Ammon's horn (tissue), 1 donor: ENCODE results near the gene RYR1.
A peak's percentile ranks its signal among the peaks of the same experiment; 100 is the strongest.
"Not testable (repeated sequence)": the region's sequence is repeated elsewhere in the genome, so short reads cannot be mapped to it uniquely, and the experiment has no call there.

Source experiments
- DNase-seq: peaks from one replicate; pipeline ENCODE4 v3.0.0-alpha.2; 2016; ENCODE audit warnings: low spot score

The RYR1 gene

GRCh38 chr19:38616265-38616664, 182.8 kb downstream of the RYR1 start:
- DNase-seq, result no peak

- no peak for DNase-seq
These were observed 183.8 kb downstream of the RYR1 start for GRCh38 chr19:38617283-38617763.

- peak; percentile 49 for DNase-seq
These were observed 184.5 kb downstream of the RYR1 start, which contains the start of gene MAP4K1 for GRCh38 chr19:38617764-38618589. Gene MAP4K1 (minus strand): TSS chr19:38617953. CDS start chr19:38617895, 58 bp downstream.

GRCh38 chr19:38618590-38619360, 185.3 kb downstream of the RYR1 start, which contains the start of gene EIF3K:
Gene EIF3K (plus strand): TSS chr19:38619188. CDS start chr19:38619269, 81 bp downstream.
- DNase-seq, result peak; percentile 100

GRCh38 chr19:38619361-38620174, 186.1 kb downstream of the RYR1 start:
- DNase-seq, result no peak

- DNase-seq, result no peak
These were observed 191.3 kb downstream of the RYR1 start for GRCh38 chr19:38624822-38625221.

- no peak for DNase-seq
These were observed 192.9 kb downstream of the RYR1 start for GRCh38 chr19:38626401-38626800.

GRCh38 chr19:38629568-38629967, 196.1 kb downstream of the RYR1 start:
- no peak for DNase-seq

GRCh38 chr19:38631301-38631700, 197.8 kb downstream of the RYR1 start:
- DNase-seq, result not testable (repeated sequence)

- not testable (repeated sequence) for DNase-seq
These were observed 198.5 kb downstream of the RYR1 start for GRCh38 chr19:38631811-38632475.

GRCh38 chr19:38632476-38633213, 199.2 kb downstream of the RYR1 start:
- no peak for DNase-seq

GRCh38 chr19:38634757-38635482, 201.4 kb downstream of the RYR1 start:
- peak; percentile 62 for DNase-seq

- no peak for DNase-seq
These were observed 202.2 kb downstream of the RYR1 start for GRCh38 chr19:38635483-38636399.
